OCI-LY1 (cell line): ENCODE data around the gene CTSO.
"Not testable (repeated sequence)": the region's sequence is repeated elsewhere in the genome, so short reads cannot be mapped to it uniquely, and the experiment has no call there.

Source experiments
- H2AFZ ChIP-seq: fragments of 200-600 bp; sonication (generic), shearing (Covaris generic); 2 replicates; pipeline ENCODE4 v1.6.0; 2014; ENCODE audit warnings: antibody characterized with exemption, mild to moderate bottlenecking, low read length
- H3F3A ChIP-seq: fragments of 200-600 bp; sonication (generic), shearing (Covaris generic); 2 replicates; pipeline ENCODE4 v1.6.0; 2014; ENCODE audit warnings: mild to moderate bottlenecking, antibody characterized with exemption, low read length, moderate library complexity; ENCODE audit not compliant: insufficient read depth
- H3K27ac ChIP-seq: fragments of 200-600 bp; sonication (generic); 2 replicates; pipeline ENCODE4 v1.5.1; 2014; ENCODE audit warnings: low read length, mixed run types, mild to moderate bottlenecking, low read depth; ENCODE audit not compliant: poor library complexity, severe bottlenecking
- H3K27me3 ChIP-seq: fragments of 200-600 bp; sonication (generic); 2 replicates; pipeline ENCODE4 v1.6.0; 2014; ENCODE audit warnings: antibody characterized with exemption, mild to moderate bottlenecking, low read length, moderate library complexity; ENCODE audit not compliant: insufficient read depth
- H3K36me3 ChIP-seq: fragments of 200-600 bp; sonication (generic); 2 replicates; pipeline ENCODE4 v1.6.1; 2014; ENCODE audit warnings: mild to moderate bottlenecking, antibody characterized with exemption, low read length, moderate library complexity, mixed read lengths; ENCODE audit not compliant: insufficient read depth
- H3K4me1 ChIP-seq: fragments of 200-600 bp; sonication (generic); 2 replicates; pipeline ENCODE4 v1.5.1; 2014; ENCODE audit warnings: mild to moderate bottlenecking, low read length, moderate library complexity; ENCODE audit not compliant: insufficient read depth, severe bottlenecking
- H3K4me2 ChIP-seq: fragments of 200-600 bp; sonication (generic), shearing (Covaris generic); 2 replicates; pipeline ENCODE4 v1.6.1; 2014; ENCODE audit warnings: low read length
- H3K4me3 ChIP-seq: fragments of 200-600 bp; sonication (generic); 2 replicates; pipeline ENCODE4 v1.5.1; 2014; ENCODE audit warnings: low read length, low read depth, mild to moderate bottlenecking, mixed read lengths; ENCODE audit not compliant: poor library complexity, severe bottlenecking
- H3K79me2 ChIP-seq: fragments of 200-600 bp; shearing (Covaris generic); 2 replicates; pipeline ENCODE4 v1.6.1; 2016; ENCODE audit warnings: mixed run types, low read length, mixed read lengths; ENCODE audit not compliant: insufficient read depth
- H3K9ac ChIP-seq: fragments of 200-600 bp; sonication (generic), shearing (Covaris generic); 2 replicates; pipeline ENCODE4 v1.6.1; 2014; ENCODE audit warnings: mild to moderate bottlenecking, low read length, mixed read lengths
- H3K9me2 ChIP-seq: fragments of 200-600 bp; sonication (generic), shearing (Covaris generic); 2 replicates; pipeline ENCODE4 v1.6.1; 2014; ENCODE audit warnings: low read depth, mild to moderate bottlenecking, low read length, mixed read lengths
- H3K9me3 ChIP-seq: fragments of 200-600 bp; shearing (Covaris generic); 2 replicates; pipeline ENCODE4 v1.6.1; 2014; ENCODE audit warnings: low read length, mixed read lengths
- H4K20me1 ChIP-seq: fragments of 200-600 bp; sonication (generic), shearing (Covaris generic); 2 replicates; pipeline ENCODE4 v1.6.0; 2016; ENCODE audit warnings: mild to moderate bottlenecking, low read length; ENCODE audit not compliant: insufficient read depth
- EZH2 ChIP-seq: fragments of 200-600 bp; sonication (generic), shearing (Covaris generic); IDR thresholded peaks from 2 replicates; pipeline ENCODE4 v1.8.0; 2017; ENCODE audit warnings: borderline replicate concordance, mixed run types, mild to moderate bottlenecking, antibody characterized with exemption, low read length, moderate library complexity, mixed read lengths
- TF ChIP-seq, protein P1 (sequence below): fragments of 200-600 bp; sonication (generic), shearing (Covaris generic); IDR thresholded peaks from 2 replicates; pipeline ENCODE4 v1.5.1; 2017; ENCODE audit warnings: mild to moderate bottlenecking, antibody characterized with exemption, low read length, moderate library complexity, mixed read lengths

CTSO gene

DNA sequence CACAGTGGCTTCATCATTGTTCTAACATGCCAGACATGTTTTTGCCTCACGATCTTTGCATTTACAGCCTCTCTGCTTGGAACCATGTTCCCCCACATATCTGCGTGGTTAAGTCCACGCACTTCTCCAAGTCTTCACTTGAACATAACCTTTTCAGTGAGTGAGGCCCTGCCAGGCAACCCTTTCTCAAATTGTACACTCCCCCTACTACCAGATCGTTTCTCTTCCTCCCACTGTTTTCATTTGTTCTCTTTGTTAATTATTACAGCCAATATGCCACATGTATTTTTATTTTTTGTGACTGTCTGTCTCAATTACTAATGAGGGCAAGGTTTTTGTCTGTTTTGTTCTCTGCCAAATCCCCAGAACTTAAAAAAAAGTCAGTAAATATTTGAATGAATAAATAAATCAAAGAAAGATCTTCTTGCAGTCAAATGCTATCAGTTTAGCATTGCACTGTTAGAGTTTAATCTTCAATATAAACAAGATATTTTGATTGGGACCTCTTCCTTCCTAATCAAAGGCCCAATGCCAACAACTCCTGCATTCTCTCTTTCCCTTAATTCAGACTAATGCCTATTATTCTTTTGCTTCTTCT, 18.2 kb downstream of the CTSO start:
- no peak overlapping the region for H3K27ac ChIP-seq
- no peaks in the 10 kb centered on the region for H3K4me1 ChIP-seq
- no peak overlapping the region for H3K4me2 ChIP-seq
- no peak overlapping the region for H2AFZ ChIP-seq
- no peaks in the 10 kb centered on the region for H3K79me2 ChIP-seq
- no peaks in the 10 kb centered on the region for H4K20me1 ChIP-seq
- H3K9me3 ChIP-seq, result no peaks in the 10 kb centered on the region
- no peak overlapping the region for H3K4me3 ChIP-seq
- no peaks in the 10 kb centered on the region for H3K27me3 ChIP-seq
- H3K9me2 ChIP-seq, result no peaks in the 10 kb centered on the region
- TF ChIP-seq EZH2, result no peak
- TF ChIP-seq, protein P1, sequence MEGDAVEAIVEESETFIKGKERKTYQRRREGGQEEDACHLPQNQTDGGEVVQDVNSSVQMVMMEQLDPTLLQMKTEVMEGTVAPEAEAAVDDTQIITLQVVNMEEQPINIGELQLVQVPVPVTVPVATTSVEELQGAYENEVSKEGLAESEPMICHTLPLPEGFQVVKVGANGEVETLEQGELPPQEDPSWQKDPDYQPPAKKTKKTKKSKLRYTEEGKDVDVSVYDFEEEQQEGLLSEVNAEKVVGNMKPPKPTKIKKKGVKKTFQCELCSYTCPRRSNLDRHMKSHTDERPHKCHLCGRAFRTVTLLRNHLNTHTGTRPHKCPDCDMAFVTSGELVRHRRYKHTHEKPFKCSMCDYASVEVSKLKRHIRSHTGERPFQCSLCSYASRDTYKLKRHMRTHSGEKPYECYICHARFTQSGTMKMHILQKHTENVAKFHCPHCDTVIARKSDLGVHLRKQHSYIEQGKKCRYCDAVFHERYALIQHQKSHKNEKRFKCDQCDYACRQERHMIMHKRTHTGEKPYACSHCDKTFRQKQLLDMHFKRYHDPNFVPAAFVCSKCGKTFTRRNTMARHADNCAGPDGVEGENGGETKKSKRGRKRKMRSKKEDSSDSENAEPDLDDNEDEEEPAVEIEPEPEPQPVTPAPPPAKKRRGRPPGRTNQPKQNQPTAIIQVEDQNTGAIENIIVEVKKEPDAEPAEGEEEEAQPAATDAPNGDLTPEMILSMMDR, result no peak
- no peak overlapping the region for H3K9ac ChIP-seq
- H3K36me3 ChIP-seq, result no peaks in the 10 kb centered on the region
- no peaks in the 10 kb centered on the region for H3F3A ChIP-seq

DNA sequence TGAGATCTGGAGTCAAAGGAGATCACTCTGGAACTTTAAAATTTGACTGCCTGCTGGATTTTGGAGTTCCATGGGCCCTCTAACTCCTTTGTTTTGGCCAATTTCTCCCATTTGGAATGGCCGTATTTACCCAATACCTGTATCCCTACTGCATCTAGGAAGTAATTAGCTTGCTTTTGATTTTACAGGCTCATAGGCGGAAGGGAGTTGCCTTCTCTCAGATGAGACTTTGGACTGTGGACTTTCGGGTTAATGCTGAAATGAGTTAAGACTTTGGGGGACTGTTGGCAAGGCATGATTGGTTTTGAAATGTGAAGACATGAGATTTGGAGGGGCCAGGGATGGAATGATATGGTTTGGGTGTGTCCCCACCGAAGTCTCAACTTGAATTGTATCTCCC, 19.0 kb downstream of the CTSO start:
- H3F3A ChIP-seq, result not testable (repeated sequence)

DNA sequence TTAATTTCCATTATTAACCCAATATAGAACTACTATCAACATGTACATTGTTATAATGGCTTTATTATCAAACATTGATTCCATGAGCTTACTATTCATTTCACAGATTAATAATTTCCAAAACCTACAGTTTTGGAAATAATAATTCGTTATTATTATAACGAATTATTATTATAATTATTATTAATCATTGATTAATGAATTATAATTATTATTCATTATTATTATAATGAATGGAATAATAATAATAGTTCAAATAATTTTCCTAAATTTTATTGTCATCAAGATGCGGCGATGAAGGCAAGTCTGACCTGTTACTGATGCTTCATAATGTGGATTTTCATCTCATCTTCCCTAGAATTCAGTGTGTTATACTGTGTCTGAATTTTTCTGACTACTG, 22.0 kb downstream of the CTSO start:
- H3K36me3 ChIP-seq, result no peaks in the 10 kb centered on the region
- no peak overlapping the region for H3K9ac ChIP-seq
- H3F3A ChIP-seq, result no peaks in the 10 kb centered on the region
- no peaks in the 10 kb centered on the region for H4K20me1 ChIP-seq
- no peak overlapping the region for H2AFZ ChIP-seq
- H3K27ac ChIP-seq, result no peak overlapping the region
- no peaks in the 10 kb centered on the region for H3K9me3 ChIP-seq
- H3K4me1 ChIP-seq, result no peaks in the 10 kb centered on the region
- no peaks in the 10 kb centered on the region for H3K9me2 ChIP-seq
- H3K4me2 ChIP-seq, result no peak overlapping the region
- H3K27me3 ChIP-seq, result no peaks in the 10 kb centered on the region
- H3K79me2 ChIP-seq, result no peaks in the 10 kb centered on the region
- no peak overlapping the region for H3K4me3 ChIP-seq
- TF ChIP-seq, protein P1, result no peak
- TF ChIP-seq EZH2, result no peak

More for the DNA sequence above, 19.0 kb downstream of the CTSO start:
- not testable (repeated sequence) for H3K4me2 ChIP-seq, H3K27me3 ChIP-seq, H4K20me1 ChIP-seq, H3K9me3 ChIP-seq, H3K79me2 ChIP-seq, H3K4me1 ChIP-seq, H3K4me3 ChIP-seq, H3K9me2 ChIP-seq, H3K36me3 ChIP-seq, H3K27ac ChIP-seq, H2AFZ ChIP-seq, H3K9ac ChIP-seq

DNA sequence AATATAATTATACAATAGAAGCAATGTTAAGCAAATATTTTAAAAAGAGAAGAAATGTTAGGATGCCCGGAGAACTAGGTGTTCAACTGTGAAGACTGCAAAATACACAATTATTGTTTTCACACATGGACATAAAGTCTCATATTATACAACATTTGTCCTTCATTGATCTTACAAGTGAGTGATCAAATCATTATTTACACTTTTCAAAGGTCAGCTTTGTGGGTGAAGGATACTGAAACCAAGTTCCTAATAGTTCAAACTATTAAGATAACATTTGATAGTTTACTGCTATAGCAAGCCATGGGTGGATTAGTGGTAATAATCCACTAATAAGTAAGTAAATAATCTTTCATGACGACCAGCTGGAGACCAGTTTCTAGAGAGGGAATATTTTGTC, 23.3 kb downstream of the CTSO start:
- Histone ChIP-seq H3K79me2 (no peaks in the 10 kb centered on the region), H3K9ac (no peak overlapping the region), H3F3A (no peaks in the 10 kb centered on the region), H3K4me1 (no peaks in the 10 kb centered on the region), H3K4me2 (no peak overlapping the region), H4K20me1 (no peaks in the 10 kb centered on the region), H3K9me2 (no peaks in the 10 kb centered on the region), H3K36me3 (no peaks in the 10 kb centered on the region), H3K27ac (no peak overlapping the region), H3K4me3 (no peak overlapping the region), H3K27me3 (no peaks in the 10 kb centered on the region), H3K9me3 (no peaks in the 10 kb centered on the region), H2AFZ (no peak overlapping the region)
- no peak for TF ChIP-seq EZH2
- TF ChIP-seq, protein P1, result no peak
